Tibial nerve (tissue), 3 donors: ENCODE measurements around the gene ATP1A4.

Experiments
- POLR2A ChIP-seq, 2 donors: fragments of 450-650 bp; IDR thresholded peaks; one replicate each; pipeline ENCODE4 v1.6.1; 2017; ENCODE audit warnings: antibody characterized with exemption in 2 of 2, mild to moderate bottlenecking in 2 of 2, moderate library complexity in 2 of 2
- TF ChIP-seq, protein P1 (sequence below), 5 experiments: fragments of 200-600 bp in 3 of 5; fragments of 450-650 bp in 2 of 5; sonication (generic) in 3 of 5; IDR thresholded peaks; one replicate each; pipeline ENCODE4 v1.5.1; 2016 to 2019; ENCODE audit warnings: antibody characterized with exemption in 5 of 5, mild to moderate bottlenecking in 3 of 5, moderate library complexity in 2 of 5

DNA sequence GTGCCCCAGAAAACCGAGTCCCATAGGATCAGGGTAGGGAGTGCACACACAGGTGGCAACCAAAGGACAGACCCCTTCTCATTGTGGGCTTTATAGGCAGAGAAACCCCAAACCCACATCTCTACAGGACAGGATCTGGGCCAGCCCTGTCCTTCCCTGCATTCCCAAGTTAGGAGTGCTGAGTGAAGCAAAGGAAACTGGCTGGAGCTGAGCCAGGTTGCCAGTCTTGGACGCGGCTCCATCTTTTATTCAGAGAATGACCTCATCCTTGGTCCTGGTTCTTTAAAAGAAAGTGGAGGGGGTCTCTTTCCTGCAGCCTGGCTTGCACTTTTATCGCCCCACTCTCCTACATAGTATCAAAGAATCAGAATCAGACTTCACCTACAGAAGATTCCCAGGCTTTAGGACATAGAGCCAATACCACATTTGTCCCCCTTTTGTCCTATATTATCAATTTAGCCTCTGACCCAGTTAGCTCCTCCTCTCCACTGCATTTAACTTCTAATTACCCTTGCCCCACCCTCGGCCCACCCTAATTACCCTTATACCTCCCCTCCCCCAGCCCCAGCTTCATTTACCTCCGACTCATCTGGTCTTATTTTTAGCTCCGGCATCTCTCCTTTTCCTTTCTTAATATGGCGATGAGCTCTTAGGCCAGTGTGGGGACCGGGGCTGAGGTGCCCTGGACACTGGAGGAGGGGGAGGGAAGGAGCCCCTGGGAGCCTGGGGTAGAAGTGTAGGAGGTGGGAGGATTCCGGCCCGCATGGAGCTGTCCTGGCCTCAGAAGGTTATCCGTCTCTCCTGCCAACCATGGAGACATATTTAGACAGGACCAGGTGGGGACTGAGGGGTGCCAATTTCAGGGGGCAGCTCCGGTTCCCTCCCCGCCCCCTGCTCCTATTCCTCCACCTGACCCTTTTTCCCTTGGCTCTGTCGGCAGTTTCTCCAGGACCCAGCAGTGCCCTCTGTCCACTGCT, 38.5 kb downstream of the ATP1A4 start, which contains the start of gene CASQ1:
- TF ChIP-seq, protein P1, sequence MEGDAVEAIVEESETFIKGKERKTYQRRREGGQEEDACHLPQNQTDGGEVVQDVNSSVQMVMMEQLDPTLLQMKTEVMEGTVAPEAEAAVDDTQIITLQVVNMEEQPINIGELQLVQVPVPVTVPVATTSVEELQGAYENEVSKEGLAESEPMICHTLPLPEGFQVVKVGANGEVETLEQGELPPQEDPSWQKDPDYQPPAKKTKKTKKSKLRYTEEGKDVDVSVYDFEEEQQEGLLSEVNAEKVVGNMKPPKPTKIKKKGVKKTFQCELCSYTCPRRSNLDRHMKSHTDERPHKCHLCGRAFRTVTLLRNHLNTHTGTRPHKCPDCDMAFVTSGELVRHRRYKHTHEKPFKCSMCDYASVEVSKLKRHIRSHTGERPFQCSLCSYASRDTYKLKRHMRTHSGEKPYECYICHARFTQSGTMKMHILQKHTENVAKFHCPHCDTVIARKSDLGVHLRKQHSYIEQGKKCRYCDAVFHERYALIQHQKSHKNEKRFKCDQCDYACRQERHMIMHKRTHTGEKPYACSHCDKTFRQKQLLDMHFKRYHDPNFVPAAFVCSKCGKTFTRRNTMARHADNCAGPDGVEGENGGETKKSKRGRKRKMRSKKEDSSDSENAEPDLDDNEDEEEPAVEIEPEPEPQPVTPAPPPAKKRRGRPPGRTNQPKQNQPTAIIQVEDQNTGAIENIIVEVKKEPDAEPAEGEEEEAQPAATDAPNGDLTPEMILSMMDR (IDR thresholded peaks at IDR 0.05) = no peak
- TF ChIP-seq POLR2A (IDR thresholded peaks at IDR 0.05) = no peak
